Stimulated activated memory B cell treated with anti-CD40 and anti-IgM and Interleukin-4, amounts not matched to agents 10 μg/mL and 1 μg/mL and 100 μg/mL, for 72 hours (primary cell): ENCODE results near the gene DVL1.

Source experiments
- ATAC-seq: fragments of 150-1000 bp; cut with Tn5 transposase; 2 replicates; pipeline ENCODE4 v1.10.0; 2021
- H3K27ac Mint-ChIP-seq: one replicate; pipeline ENCODE4 v1.8.0; 2022; ENCODE audit warnings: mild to moderate bottlenecking, mixed read lengths
- H3K27me3 Mint-ChIP-seq: one replicate; pipeline ENCODE4 v1.8.0; 2022; ENCODE audit warnings: mixed read lengths
- H3K36me3 Mint-ChIP-seq: one replicate; pipeline ENCODE4 v1.8.0; 2022; ENCODE audit warnings: mixed read lengths
- H3K4me1 Mint-ChIP-seq: one replicate; pipeline ENCODE4 v1.8.0; 2022; ENCODE audit warnings: mixed read lengths
- H3K4me3 Mint-ChIP-seq: one replicate; pipeline ENCODE4 v1.8.0; 2022; ENCODE audit warnings: mild to moderate bottlenecking, moderate library complexity, mixed read lengths
- H3K9me3 Mint-ChIP-seq: one replicate; pipeline ENCODE4 v1.8.0; 2022; ENCODE audit warnings: mixed read lengths

DVL1 gene

GRCh38 chr1:1331068-1331965 is 17.9 kb downstream of the DVL1 start, which contains the start of gene TAS1R3:
Gene TAS1R3 (plus strand): TSS chr1:1331280. CDS start chr1:1331346, 66 bp downstream.
- peak within 1 kb of the TSS; percentile 71 for H3K27ac Mint-ChIP-seq
- ATAC-seq = peak; percentile 4

GRCh38 chr1:1330366-1331067 is 18.7 kb downstream of the DVL1 start:
- Mint-ChIP-seq H3K4me1 (peaks cover 49% of the 10 kb centered on the region), H3K36me3 (peaks cover 11% of the 10 kb centered on the region), H3K27me3 (no peaks in the 10 kb centered on the region), H3K27ac (peak overlapping the region; percentile 71), H3K9me3 (no peaks in the 10 kb centered on the region), H3K4me3 (peak overlapping the region; percentile 49)
- ATAC-seq = no peak

More at GRCh38 chr1:1331068-1331965, 17.9 kb downstream of the DVL1 start, which contains the start of gene TAS1R3:
- Mint-ChIP-seq H3K36me3 (peaks cover 11% of the 10 kb centered on the region), H3K27me3 (no peaks in the 10 kb centered on the region), H3K4me1 (peaks cover 41% of the 10 kb centered on the region), H3K9me3 (no peaks in the 10 kb centered on the region), H3K4me3 (peak within 1 kb of the TSS; percentile 49)

DNA sequence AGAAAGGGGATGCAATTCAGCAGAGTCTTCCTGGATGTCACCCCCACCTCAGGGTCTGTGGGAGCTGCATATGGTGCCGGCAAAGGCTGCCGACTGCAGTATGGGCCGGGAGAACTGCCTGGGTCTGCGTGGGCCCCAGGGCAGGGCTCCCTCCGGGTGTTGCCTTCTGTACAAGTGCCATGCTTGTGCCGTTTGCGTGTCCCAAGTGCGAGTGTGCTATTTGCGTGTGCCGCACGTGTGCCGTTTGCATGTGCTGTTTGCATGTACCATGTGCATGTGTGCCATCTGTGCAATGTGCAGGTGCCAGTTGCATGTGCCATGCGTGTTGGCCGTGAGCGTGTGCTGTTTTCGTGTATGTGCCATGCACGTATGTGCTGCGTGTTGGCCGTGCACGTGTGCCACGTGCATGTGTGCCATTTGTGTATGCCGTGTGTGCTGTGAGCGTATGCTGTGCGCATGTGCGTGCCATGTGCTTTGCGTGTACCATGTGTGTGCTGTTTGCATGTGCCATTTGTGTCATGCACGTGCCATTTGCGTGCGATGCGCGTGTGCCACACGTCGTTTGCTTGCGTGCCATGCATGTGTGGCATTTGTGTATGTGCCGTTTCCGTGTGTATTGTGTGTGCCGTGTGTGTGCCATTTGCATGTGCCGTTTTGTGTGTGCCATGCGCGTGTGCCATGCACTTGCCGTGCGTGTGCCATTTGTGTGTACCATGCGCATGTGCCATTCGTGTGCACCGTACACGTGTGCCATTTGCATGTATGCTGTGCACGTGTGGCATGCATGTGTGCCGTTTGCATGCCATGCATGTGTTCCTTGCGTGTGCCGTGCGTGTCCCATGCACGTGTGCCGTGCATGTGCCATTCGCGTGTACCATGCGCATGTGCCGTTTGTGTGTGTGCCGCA is 19.7 kb downstream of the DVL1 start:
- peaks cover 53% of the 10 kb centered on the region for H3K4me1 Mint-ChIP-seq
- peaks cover 11% of the 10 kb centered on the region for H3K36me3 Mint-ChIP-seq
- no peak overlapping the region for H3K4me3 Mint-ChIP-seq
- no peak for ATAC-seq
- no peaks in the 10 kb centered on the region for H3K9me3 Mint-ChIP-seq
- no peak overlapping the region for H3K27ac Mint-ChIP-seq
- H3K27me3 Mint-ChIP-seq = no peaks in the 10 kb centered on the region

GRCh38 chr1:1328254-1328653 is 21.0 kb downstream of the DVL1 start:
- Mint-ChIP-seq H3K4me1 (peaks cover 59% of the 10 kb centered on the region), H3K27ac (no peak overlapping the region), H3K9me3 (no peaks in the 10 kb centered on the region), H3K27me3 (no peaks in the 10 kb centered on the region), H3K36me3 (peaks cover 11% of the 10 kb centered on the region), H3K4me3 (no peak overlapping the region)
- no peak for ATAC-seq

GRCh38 chr1:1327291-1327690 is 21.9 kb downstream of the DVL1 start:
- Mint-ChIP-seq H3K36me3 (peaks cover 11% of the 10 kb centered on the region), H3K4me3 (no peak overlapping the region), H3K27me3 (no peaks in the 10 kb centered on the region), H3K9me3 (no peaks in the 10 kb centered on the region), H3K27ac (no peak overlapping the region), H3K4me1 (peaks cover 68% of the 10 kb centered on the region)
- ATAC-seq = no peak

- H3K27me3 Mint-ChIP-seq = no peaks in the 10 kb centered on the region
- no peaks in the 10 kb centered on the region for H3K9me3 Mint-ChIP-seq
- H3K4me1 Mint-ChIP-seq = peaks cover 71% of the 10 kb centered on the region
- H3K27ac Mint-ChIP-seq = peak overlapping the region; percentile 73
- H3K4me3 Mint-ChIP-seq = peak overlapping the region; percentile 89
- H3K36me3 Mint-ChIP-seq = peaks cover 16% of the 10 kb centered on the region
- no peak for ATAC-seq
Observed at GRCh38 chr1:1326075-1326605, 23.1 kb downstream of the DVL1 start.

DNA sequence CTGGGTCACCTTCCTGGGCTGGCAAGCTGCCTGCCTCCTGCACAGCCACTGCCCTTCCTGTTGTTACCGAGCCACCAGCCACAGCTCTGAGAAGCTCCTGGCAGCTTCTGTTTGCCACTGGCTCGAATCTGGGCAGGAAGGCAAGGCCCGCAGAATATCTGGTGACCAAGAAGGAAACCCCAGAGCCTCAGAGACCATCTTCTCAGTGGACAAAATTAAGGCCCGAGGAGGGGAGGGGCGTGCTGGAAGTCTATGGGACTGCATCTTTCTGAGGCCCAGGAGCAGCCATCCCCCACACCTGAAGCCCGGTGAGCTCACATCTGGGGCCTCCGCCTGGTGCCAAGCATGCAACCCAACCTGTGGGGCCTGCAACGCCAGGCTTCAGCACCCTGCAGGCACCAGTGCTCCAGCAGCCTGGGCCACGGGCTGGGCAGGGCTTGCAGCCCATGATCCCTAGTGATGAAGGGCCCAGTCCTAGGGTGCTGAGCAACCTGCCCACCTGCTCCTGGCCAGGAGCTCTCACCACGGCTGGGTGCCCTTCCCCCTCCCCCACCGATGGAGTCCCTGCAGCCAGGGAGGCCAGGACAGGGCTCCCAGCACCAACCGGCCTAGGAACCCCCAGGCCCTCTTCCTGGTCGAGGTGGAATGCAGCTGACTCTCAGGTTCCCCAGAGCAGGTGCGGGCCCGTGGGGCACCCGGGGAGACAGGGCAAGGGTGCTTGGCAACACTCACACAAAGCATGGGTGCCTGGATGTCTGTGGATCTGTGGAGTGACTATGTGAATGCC is 23.7 kb downstream of the DVL1 start:
- H3K36me3 Mint-ChIP-seq = peaks cover 16% of the 10 kb centered on the region
- H3K9me3 Mint-ChIP-seq = no peaks in the 10 kb centered on the region
- no peaks in the 10 kb centered on the region for H3K27me3 Mint-ChIP-seq
- H3K4me3 Mint-ChIP-seq = peak overlapping the region; percentile 89
- peaks cover 65% of the 10 kb centered on the region for H3K4me1 Mint-ChIP-seq
- peak overlapping the region; percentile 73 for H3K27ac Mint-ChIP-seq
- ATAC-seq = no peak

GRCh38 chr1:1324524-1325287 is 24.5 kb downstream of the DVL1 start, which contains the start of the genes CPTP and INTS11:
Gene CPTP (plus strand): TSS chr1:1324802. CDS start chr1:1326911, 2,109 bp downstream.
Gene INTS11 (minus strand): TSS chr1:1324660. CDS start chr1:1324608, 52 bp downstream.
- H3K4me3 Mint-ChIP-seq = peak within 1 kb of the TSS; percentile 89
- peak; percentile 88 for ATAC-seq
- H3K9me3 Mint-ChIP-seq = no peaks in the 10 kb centered on the region
- peaks cover 63% of the 10 kb centered on the region for H3K4me1 Mint-ChIP-seq
- no peaks in the 10 kb centered on the region for H3K27me3 Mint-ChIP-seq
- peak within 1 kb of the TSS; percentile 87 for H3K27ac Mint-ChIP-seq
- peaks cover 17% of the 10 kb centered on the region for H3K36me3 Mint-ChIP-seq

DNA sequence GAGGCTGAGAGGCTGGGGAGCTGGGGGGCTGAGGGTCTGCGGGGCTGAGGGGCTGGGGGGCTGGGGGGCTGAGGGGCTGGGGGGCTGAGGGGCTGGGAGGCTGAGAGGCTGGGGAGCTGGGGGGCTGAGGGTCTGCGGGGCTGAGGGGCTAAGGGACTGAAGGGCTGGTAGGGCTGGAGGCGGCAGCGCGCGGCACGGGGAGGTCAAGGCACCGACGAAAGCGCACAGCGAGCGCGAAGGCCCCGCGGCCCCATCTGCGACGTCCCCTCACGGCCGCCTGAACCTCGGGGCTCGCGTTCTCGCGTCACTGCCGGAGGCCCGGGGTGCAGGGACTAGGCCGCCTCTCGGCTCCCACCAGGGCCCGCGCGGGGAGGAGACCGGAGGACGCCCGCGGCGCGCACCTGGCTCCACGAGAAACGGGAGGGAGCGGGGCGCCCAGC is 25.1 kb downstream of the DVL1 start:
- Mint-ChIP-seq H3K27ac (peak overlapping the region; percentile 87), H3K27me3 (no peaks in the 10 kb centered on the region), H3K9me3 (no peaks in the 10 kb centered on the region), H3K4me3 (peak overlapping the region; percentile 89), H3K36me3 (peaks cover 21% of the 10 kb centered on the region), H3K4me1 (peaks cover 63% of the 10 kb centered on the region)
- ATAC-seq = no peak

DNA sequence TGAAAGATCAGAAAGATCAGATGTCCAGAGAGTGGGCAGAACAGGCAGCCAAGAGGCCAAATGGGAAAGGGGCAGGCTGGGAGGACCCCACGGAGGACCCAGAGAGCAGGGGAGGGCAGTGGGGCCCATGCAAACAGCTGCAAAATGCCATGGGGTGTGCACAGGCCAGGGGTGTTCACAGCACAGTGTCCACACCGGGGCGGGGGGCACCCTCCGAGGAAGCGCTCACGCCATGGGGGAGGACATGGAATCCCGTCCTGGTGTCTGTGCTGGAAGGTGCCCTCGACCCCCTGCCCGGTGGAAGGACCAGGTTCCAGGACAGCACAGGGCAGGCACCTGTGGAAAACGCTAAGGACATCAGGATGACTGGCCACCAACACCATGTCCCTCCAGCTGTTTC is 26.3 kb downstream of the DVL1 start:
- H3K9me3 Mint-ChIP-seq = no peaks in the 10 kb centered on the region
- H3K4me3 Mint-ChIP-seq = peak overlapping the region; percentile 67
- H3K4me1 Mint-ChIP-seq = peaks cover 57% of the 10 kb centered on the region
- H3K27me3 Mint-ChIP-seq = no peaks in the 10 kb centered on the region
- ATAC-seq = no peak
- H3K36me3 Mint-ChIP-seq = peaks cover 25% of the 10 kb centered on the region
- H3K27ac Mint-ChIP-seq = no peak overlapping the region

- Mint-ChIP-seq H3K4me1 (peaks cover 54% of the 10 kb centered on the region), H3K27ac (peak overlapping the region; percentile 64), H3K27me3 (no peaks in the 10 kb centered on the region), H3K9me3 (no peaks in the 10 kb centered on the region), H3K4me3 (peak overlapping the region; percentile 81), H3K36me3 (peaks cover 22% of the 10 kb centered on the region)
- ATAC-seq = no peak
Observed at GRCh38 chr1:1322418-1322817, 26.8 kb downstream of the DVL1 start.

GRCh38 chr1:1321477-1321876 is 27.7 kb downstream of the DVL1 start:
- no peak overlapping the region for H3K4me3 Mint-ChIP-seq
- no peak for ATAC-seq
- H3K27me3 Mint-ChIP-seq = no peaks in the 10 kb centered on the region
- no peak overlapping the region for H3K27ac Mint-ChIP-seq
- H3K36me3 Mint-ChIP-seq = peaks cover 20% of the 10 kb centered on the region
- H3K9me3 Mint-ChIP-seq = no peaks in the 10 kb centered on the region
- H3K4me1 Mint-ChIP-seq = peaks cover 44% of the 10 kb centered on the region
